Suprapubic skin (tissue), 3 donors: ENCODE data around the gene UTP25.

Experiments
- EP300 ChIP-seq: sonication (generic); formaldehyde crosslinking; IDR thresholded peaks from one replicate; pipeline ENCODE4 v1.6.1; 2017; ENCODE audit warnings: antibody characterized with exemption
- TF ChIP-seq, protein P1 (sequence below), 2 donors: fragments of 200-600 bp in 1 of 2; fragments of 450-650 bp in 1 of 2; sonication (generic) in 1 of 2; IDR thresholded peaks; one replicate each; pipeline ENCODE4 v1.5.1; 2016 to 2019; ENCODE audit warnings: antibody characterized with exemption in 2 of 2, mild to moderate bottlenecking in 1 of 2, moderate library complexity in 1 of 2

DNA sequence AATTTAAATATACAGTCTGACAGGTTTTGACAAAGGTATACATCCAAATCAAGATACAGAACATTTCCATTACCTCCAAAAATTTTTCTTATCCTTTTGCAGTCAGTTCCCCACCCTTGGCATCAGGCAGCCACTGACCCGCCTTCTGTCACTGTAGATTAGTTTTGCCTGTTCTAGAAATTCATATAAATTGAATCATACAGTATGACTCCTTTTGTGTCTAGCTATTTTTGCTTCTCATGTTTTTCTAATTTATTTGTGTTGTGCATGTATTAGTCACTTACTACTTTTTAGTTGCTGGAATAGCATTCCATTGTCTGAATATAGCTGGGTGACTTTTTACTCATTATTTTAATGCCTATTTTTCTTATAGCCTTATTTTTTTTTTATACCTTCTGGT is 3.8 kb downstream of the UTP25 start:
- TF ChIP-seq, protein P1, sequence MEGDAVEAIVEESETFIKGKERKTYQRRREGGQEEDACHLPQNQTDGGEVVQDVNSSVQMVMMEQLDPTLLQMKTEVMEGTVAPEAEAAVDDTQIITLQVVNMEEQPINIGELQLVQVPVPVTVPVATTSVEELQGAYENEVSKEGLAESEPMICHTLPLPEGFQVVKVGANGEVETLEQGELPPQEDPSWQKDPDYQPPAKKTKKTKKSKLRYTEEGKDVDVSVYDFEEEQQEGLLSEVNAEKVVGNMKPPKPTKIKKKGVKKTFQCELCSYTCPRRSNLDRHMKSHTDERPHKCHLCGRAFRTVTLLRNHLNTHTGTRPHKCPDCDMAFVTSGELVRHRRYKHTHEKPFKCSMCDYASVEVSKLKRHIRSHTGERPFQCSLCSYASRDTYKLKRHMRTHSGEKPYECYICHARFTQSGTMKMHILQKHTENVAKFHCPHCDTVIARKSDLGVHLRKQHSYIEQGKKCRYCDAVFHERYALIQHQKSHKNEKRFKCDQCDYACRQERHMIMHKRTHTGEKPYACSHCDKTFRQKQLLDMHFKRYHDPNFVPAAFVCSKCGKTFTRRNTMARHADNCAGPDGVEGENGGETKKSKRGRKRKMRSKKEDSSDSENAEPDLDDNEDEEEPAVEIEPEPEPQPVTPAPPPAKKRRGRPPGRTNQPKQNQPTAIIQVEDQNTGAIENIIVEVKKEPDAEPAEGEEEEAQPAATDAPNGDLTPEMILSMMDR (IDR thresholded peaks at IDR 0.05): no peak
- no peak for TF ChIP-seq EP300
